ENCODE data around the gene TPRKB. TPM values are rescaled to one million over a fixed set of nuclear protein-coding genes. Genes with fewer than 3 reads are reported as not detected.
"Not testable (repeated sequence)": the region's sequence is repeated elsewhere in the genome, so short reads cannot be mapped to it uniquely, and the experiment has no call there.

The TPRKB gene
- total RNA-seq, 4 donors from 2014 or later: 17.2 to 32.2 (median 25.4) TPM

GRCh38 chr2:73700131-73700611 is 37.0 kb downstream of the TPRKB start:
- H3K4me3 ChIP-seq (ENCODE audit: low read depth, poor library complexity, severe bottlenecking): no peak overlapping the region
- TF ChIP-seq, protein P1, sequence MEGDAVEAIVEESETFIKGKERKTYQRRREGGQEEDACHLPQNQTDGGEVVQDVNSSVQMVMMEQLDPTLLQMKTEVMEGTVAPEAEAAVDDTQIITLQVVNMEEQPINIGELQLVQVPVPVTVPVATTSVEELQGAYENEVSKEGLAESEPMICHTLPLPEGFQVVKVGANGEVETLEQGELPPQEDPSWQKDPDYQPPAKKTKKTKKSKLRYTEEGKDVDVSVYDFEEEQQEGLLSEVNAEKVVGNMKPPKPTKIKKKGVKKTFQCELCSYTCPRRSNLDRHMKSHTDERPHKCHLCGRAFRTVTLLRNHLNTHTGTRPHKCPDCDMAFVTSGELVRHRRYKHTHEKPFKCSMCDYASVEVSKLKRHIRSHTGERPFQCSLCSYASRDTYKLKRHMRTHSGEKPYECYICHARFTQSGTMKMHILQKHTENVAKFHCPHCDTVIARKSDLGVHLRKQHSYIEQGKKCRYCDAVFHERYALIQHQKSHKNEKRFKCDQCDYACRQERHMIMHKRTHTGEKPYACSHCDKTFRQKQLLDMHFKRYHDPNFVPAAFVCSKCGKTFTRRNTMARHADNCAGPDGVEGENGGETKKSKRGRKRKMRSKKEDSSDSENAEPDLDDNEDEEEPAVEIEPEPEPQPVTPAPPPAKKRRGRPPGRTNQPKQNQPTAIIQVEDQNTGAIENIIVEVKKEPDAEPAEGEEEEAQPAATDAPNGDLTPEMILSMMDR (IDR thresholded peaks at IDR 0.05): no peak
- TF ChIP-seq POLR2A (IDR thresholded peaks at IDR 0.05): no peak
- intact Hi-C loops (cut with DNase I; ENCODE audit: low total_unique reads): no loop called here
- 40 to 53% methylated on average over 5 of the region's 5 CpGs for WGBS, 2 donors
- DNase-seq (ENCODE audit: low spot score in 2 of 2): no peak

DNA sequence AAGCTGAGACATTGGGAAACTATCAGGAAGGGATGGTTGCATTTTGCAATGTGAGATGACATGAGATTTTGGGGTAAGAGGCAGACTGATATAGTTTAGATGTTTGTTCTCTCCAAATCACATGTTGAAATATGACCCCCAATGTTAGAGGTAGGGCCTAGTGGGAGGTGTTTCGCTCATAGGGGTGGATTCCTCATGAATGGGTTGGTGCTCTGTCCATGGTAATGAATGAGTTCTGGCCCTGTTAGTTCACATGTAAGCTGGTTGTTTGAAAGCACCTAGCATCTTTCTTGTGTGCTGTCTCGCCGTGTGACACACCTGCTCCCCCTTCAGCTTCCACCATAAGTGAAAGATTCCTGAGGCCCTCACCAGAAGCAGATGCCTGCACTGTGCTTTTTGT is 37.7 kb downstream of the TPRKB start:
- intact Hi-C loops (cut with DNase I; ENCODE audit: low total_unique reads): no loop called here
- TF ChIP-seq, protein P1 (IDR thresholded peaks at IDR 0.05): no peak
- TF ChIP-seq POLR2A (IDR thresholded peaks at IDR 0.05): no peak
- 90 to 93% methylated on average over 3 of the region's 3 CpGs for WGBS, 2 donors

GRCh38 chr2:73698101-73698500 is 39.0 kb downstream of the TPRKB start:
- WGBS, 2 donors: 100% methylated on average over 1 of the region's 1 CpG
- no peak overlapping the region for H3K4me3 ChIP-seq (ENCODE audit: low read depth, poor library complexity, severe bottlenecking)
- DNase-seq (ENCODE audit: low spot score in 2 of 2): peak in 1 of 2 donors; percentile 9
- intact Hi-C loops (cut with DNase I; ENCODE audit: low total_unique reads): no loop called here
- TF ChIP-seq POLR2A (IDR thresholded peaks at IDR 0.05): no peak
- TF ChIP-seq, protein P1 (IDR thresholded peaks at IDR 0.05): no peak

More for the DNA sequence above, 37.7 kb downstream of the TPRKB start:
- no peak overlapping the region for H3K4me3 ChIP-seq (ENCODE audit: low read depth, poor library complexity, severe bottlenecking)
- DNase-seq (ENCODE audit: low spot score in 2 of 2): no peak

DNA sequence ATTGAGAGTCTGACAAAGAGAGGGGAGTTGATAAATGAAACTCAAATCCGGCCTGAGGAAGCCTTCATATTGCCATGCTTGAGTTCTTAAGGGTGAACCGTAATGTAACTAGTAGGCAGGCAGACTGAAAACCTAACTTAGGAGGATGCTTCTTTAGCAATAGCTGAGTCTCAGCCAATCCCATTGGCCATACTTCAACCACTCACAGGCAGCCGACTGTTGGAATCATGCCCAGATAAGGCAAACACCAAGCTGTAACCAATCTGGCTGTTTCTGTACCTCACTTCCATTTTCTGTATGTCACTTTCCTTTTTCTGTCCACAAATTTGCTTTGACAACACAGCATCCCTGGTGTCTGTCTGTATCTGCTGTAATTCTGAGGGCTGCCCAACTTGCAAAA is 39.5 kb downstream of the TPRKB start:
- TF ChIP-seq, protein P1 (IDR thresholded peaks at IDR 0.05): no peak
- no peak for TF ChIP-seq POLR2A (IDR thresholded peaks at IDR 0.05)
- H3K4me3 ChIP-seq (ENCODE audit: low read depth, poor library complexity, severe bottlenecking): no peak overlapping the region
- no peak for DNase-seq (ENCODE audit: low spot score in 2 of 2)
- WGBS, 2 donors: 71 to 76% methylated on average over 3 of the region's 3 CpGs
- intact Hi-C loops (cut with DNase I; ENCODE audit: low total_unique reads): no loop called here

- intact Hi-C loops (cut with DNase I; ENCODE audit: low total_unique reads): not testable (repeated sequence)
Measured at GRCh38 chr2:73696985-73697384, 40.2 kb downstream of the TPRKB start.

DNA sequence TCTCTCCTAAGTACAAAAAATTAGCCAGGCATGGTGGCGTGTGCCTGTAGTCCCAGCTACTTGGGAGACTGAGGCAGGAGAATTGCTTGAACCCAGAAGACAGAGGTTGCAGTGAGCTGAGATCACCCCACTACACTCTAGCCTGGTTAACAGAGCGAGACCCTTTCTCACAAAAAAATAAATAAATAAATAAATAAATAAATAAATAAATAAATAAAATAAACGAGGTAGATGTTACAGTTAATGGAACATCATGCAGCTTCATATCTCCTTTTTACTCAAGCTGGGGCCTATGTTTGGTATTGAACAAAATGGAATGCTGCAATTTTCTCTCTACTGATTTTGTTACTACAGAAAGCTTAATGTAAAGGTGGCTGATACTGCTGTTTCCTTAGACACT is 40.6 kb downstream of the TPRKB start:
- DNase-seq (ENCODE audit: low spot score in 2 of 2); intact Hi-C loops (cut with DNase I; ENCODE audit: low total_unique reads): not testable (repeated sequence)

More at GRCh38 chr2:73696985-73697384, 40.2 kb downstream of the TPRKB start:
- DNase-seq (ENCODE audit: low spot score in 2 of 2); H3K4me3 ChIP-seq (ENCODE audit: low read depth, poor library complexity, severe bottlenecking): not testable (repeated sequence)
- 81 to 96% methylated on average over 1 of the region's 1 CpG for WGBS, 2 donors

GRCh38 chr2:73690372-73691088 is 46.6 kb downstream of the TPRKB start:
- WGBS, 2 donors: 66 to 71% methylated on average over 4 of the region's 4 CpGs
- H3K4me3 ChIP-seq (ENCODE audit: low read depth, poor library complexity, severe bottlenecking); intact Hi-C loops (cut with DNase I; ENCODE audit: low total_unique reads); DNase-seq (ENCODE audit: low spot score in 2 of 2): not testable (repeated sequence)

More for the DNA sequence above, 40.6 kb downstream of the TPRKB start:
- H3K4me3 ChIP-seq (ENCODE audit: low read depth, poor library complexity, severe bottlenecking): not testable (repeated sequence)
- WGBS, 2 donors: 86 to 96% methylated on average over 3 of the region's 3 CpGs

DNA sequence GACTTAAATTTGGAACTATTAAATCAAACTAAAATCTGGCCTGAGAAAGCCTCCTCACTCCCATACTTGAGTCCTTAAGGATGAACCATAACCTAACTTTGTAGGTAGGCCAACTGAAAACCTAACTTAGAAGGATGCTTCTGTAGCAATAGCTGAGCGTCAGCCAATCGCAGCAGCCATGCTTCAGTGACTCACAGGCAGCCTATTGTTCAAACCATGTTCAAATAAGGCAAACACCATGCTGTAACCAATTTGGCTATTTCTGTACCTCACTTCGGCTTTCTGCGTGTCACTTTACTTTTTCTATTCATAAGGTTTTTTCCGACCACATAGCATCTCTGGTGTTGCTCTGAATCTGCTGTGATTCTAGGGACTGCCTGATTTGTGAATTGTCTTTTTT is 48.7 kb downstream of the TPRKB start:
- intact Hi-C loops (cut with DNase I; ENCODE audit: low total_unique reads); H3K4me3 ChIP-seq (ENCODE audit: low read depth, poor library complexity, severe bottlenecking); DNase-seq (ENCODE audit: low spot score in 2 of 2): not testable (repeated sequence)
- WGBS, 2 donors: 94 to 96% methylated on average over 5 of the region's 5 CpGs

All from lower leg skin (tissue), 4 donors.